NT2/D1 (cell line): Measurements from ENCODE around the gene TBCK.

Source experiments
- SUZ12 ChIP-seq: IDR thresholded peaks from 2 replicates; pipeline ENCODE4 v1.6.1; 2011; ENCODE audit not compliant: insufficient read length, insufficient read depth; ENCODE audit errors: extremely low read depth
- YY1 ChIP-seq: IDR thresholded peaks from 2 replicates; pipeline ENCODE4 v1.6.1; 2011; ENCODE audit not compliant: insufficient read length, insufficient read depth
- ZNF274 ChIP-seq: IDR thresholded peaks from 2 replicates; pipeline ENCODE4 v1.6.1; 2011; ENCODE audit warnings: mild to moderate bottlenecking, low read depth, low read length

- TF ChIP-seq YY1, result no peak
- no peak for TF ChIP-seq ZNF274
- no peak for TF ChIP-seq SUZ12
Observed at GRCh38 chr4:106302062-106302438, 14.0 kb downstream of the TBCK start.
